ENCODE data around the gene APOF. TPM values are rescaled to one million over a fixed set of nuclear protein-coding genes. Genes with fewer than 3 reads are reported as not detected.

The APOF gene
- total RNA-seq, 6 experiments from 2014 or later = 110 to 270 (median 205) TPM

- no peak for DNase-seq
- Histone ChIP-seq H3K9me3 (no peaks in the 10 kb centered on the region), H3K27ac (no peak overlapping the region), H3K4me1 (no peaks in the 10 kb centered on the region), H3K27me3 (no peaks in the 10 kb centered on the region), H3K4me3 (no peak overlapping the region), H3K36me3 (no peaks in the 10 kb centered on the region)
- intact Hi-C loops (cut with DNase I) = no loop called here
- 25% methylated on average over 1 of the region's 1 CpG for WGBS (ENCODE audit: insufficient coverage, low coverage, low lambda C conversion rate, missing lambda C conversion rate)
- TF ChIP-seq POLR2A (IDR thresholded peaks at IDR 0.05) = no peak
- TF ChIP-seq CTCF (IDR thresholded peaks at IDR 0.05) = no peak
- ATAC-seq = no peak
These were observed 29.1 kb upstream of the APOF start for GRCh38 chr12:56391721-56392120.

GRCh38 chr12:56389412-56389811 lies 26.8 kb upstream of the APOF start:
- TF ChIP-seq POLR2A (IDR thresholded peaks at IDR 0.05) = no peak
- no peak for TF ChIP-seq CTCF (IDR thresholded peaks at IDR 0.05)
- ATAC-seq = no peak
- 54% methylated on average over 5 of the region's 5 CpGs for WGBS (ENCODE audit: insufficient coverage, low coverage, low lambda C conversion rate, missing lambda C conversion rate)
- intact Hi-C loops (cut with DNase I) = no loop called here
- Histone ChIP-seq H3K27ac (no peak overlapping the region), H3K27me3 (no peaks in the 10 kb centered on the region), H3K9me3 (no peaks in the 10 kb centered on the region), H3K4me1 (peaks cover 0 to under 1% (median 0%) of the 10 kb centered on the region in 4 donors), H3K4me3 (no peak overlapping the region), H3K36me3 (no peaks in the 10 kb centered on the region)
- DNase-seq = no peak

- DNase-seq = no peak
- intact Hi-C loops (cut with DNase I) = no loop called here
- Histone ChIP-seq H3K27ac (no peak overlapping the region), H3K27me3 (no peaks in the 10 kb centered on the region), H3K9me3 (no peaks in the 10 kb centered on the region), H3K4me1 (peaks cover 0 to 9% (median 4%) of the 10 kb centered on the region in 4 donors), H3K4me3 (no peak overlapping the region), H3K36me3 (no peaks in the 10 kb centered on the region)
- 78% methylated on average over 7 of the region's 7 CpGs for WGBS (ENCODE audit: insufficient coverage, low coverage, low lambda C conversion rate, missing lambda C conversion rate)
- TF ChIP-seq POLR2A (IDR thresholded peaks at IDR 0.05) (no peak), CTCF (IDR thresholded peaks at IDR 0.05) (no peak)
- no peak for ATAC-seq
These were observed 24.6 kb upstream of the APOF start for GRCh38 chr12:56387152-56387736.

GRCh38 chr12:56385873-56386272 lies 23.2 kb upstream of the APOF start:
- peak in 2 of 3 donors; percentile 53 to 69 for DNase-seq
- Histone ChIP-seq H3K9me3 (no peaks in the 10 kb centered on the region), H3K27ac (no peak overlapping the region), H3K27me3 (no peaks in the 10 kb centered on the region), H3K36me3 (no peaks in the 10 kb centered on the region), H3K4me3 (no peak overlapping the region), H3K4me1 (peaks cover 0 to 9% (median 4%) of the 10 kb centered on the region in 4 donors)
- intact Hi-C loops (cut with DNase I) = no loop called here
- TF ChIP-seq POLR2A (IDR thresholded peaks at IDR 0.05) = no peak
- TF ChIP-seq CTCF (IDR thresholded peaks at IDR 0.05) = no peak
- peak; percentile 74 to 82 (median 78) for ATAC-seq
- WGBS (ENCODE audit: insufficient coverage, low coverage, low lambda C conversion rate, missing lambda C conversion rate) = no CpG with 5 or more reads among the region's 1 CpG

Data from right lobe of liver (tissue), 6 donors.